Astrocyte of the cerebellum (primary cell): ENCODE results near the gene RHOA.

Experiments
- DNase-seq: peaks from one replicate; pipeline ENCODE4 v3.0.0-alpha.2; 2011; ENCODE audit warnings: low read depth
- H3K4me3 ChIP-seq: 2 replicates; pipeline ENCODE4 v1.5.1; 2011; ENCODE audit warnings: mild to moderate bottlenecking, low read depth, low read length, moderate library complexity
- in situ Hi-C: cut with HindIII; loops from 2 replicates; pipeline ENCODE4 v1.10.0; 2017; ENCODE audit warnings: low sequenced_read_pairs
- TF ChIP-seq, protein P1 (sequence below): IDR thresholded peaks from 2 replicates; pipeline ENCODE4 v1.5.1; 2012; ENCODE audit warnings: low read length, low read depth, moderate library complexity, mild to moderate bottlenecking; ENCODE audit errors: missing control alignments

The RHOA gene

GRCh38 chr3:49388289-49388820 lies 23.4 kb downstream of the RHOA start:
- in situ Hi-C loops = no loop called here

GRCh38 chr3:49387721-49388120 lies 24.1 kb downstream of the RHOA start:
- DNase-seq = no peak
- in situ Hi-C loops = no loop called here

More at GRCh38 chr3:49388289-49388820, 23.4 kb downstream of the RHOA start:
- DNase-seq = no peak
- TF ChIP-seq, protein P1, sequence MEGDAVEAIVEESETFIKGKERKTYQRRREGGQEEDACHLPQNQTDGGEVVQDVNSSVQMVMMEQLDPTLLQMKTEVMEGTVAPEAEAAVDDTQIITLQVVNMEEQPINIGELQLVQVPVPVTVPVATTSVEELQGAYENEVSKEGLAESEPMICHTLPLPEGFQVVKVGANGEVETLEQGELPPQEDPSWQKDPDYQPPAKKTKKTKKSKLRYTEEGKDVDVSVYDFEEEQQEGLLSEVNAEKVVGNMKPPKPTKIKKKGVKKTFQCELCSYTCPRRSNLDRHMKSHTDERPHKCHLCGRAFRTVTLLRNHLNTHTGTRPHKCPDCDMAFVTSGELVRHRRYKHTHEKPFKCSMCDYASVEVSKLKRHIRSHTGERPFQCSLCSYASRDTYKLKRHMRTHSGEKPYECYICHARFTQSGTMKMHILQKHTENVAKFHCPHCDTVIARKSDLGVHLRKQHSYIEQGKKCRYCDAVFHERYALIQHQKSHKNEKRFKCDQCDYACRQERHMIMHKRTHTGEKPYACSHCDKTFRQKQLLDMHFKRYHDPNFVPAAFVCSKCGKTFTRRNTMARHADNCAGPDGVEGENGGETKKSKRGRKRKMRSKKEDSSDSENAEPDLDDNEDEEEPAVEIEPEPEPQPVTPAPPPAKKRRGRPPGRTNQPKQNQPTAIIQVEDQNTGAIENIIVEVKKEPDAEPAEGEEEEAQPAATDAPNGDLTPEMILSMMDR = no peak
- no peak overlapping the region for H3K4me3 ChIP-seq

DNA sequence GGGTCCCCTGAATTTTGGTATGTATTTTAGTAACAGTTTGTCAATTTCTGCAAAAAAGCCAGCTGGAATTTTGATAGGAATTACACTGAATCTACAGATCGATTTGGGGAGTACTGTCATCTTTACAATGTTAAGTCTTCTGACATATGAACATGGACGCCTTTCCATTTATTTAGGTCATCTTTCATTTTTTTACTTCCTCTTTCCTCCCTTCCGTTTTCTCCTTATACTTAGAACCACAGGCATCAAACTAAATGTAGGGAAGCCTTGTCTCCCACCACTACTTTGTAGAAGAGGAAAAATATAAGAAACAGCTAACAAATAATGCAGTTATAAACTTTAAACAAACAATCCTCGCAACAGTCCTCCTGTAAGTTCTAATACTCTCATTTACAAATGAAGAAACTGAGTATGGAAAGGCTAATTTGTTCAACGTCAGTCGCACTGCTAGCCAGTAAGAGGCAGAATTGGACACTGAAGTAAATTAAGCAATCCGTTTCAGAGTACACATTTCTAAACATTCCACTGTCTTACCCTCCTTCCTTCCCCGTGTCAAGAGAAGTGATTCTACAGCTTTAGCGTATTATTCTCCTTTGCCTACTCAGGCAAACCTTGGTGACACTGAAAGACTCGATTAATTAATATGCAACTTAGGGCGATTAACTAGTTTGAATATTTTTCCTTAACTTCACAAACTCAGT lies 25.6 kb downstream of the RHOA start:
- in situ Hi-C loops = no loop called here
- TF ChIP-seq, protein P1 = no peak
- DNase-seq = no peak
- H3K4me3 ChIP-seq = no peak overlapping the region

More at GRCh38 chr3:49387721-49388120, 24.1 kb downstream of the RHOA start:
- TF ChIP-seq, protein P1 = no peak
- H3K4me3 ChIP-seq = no peak overlapping the region

DNA sequence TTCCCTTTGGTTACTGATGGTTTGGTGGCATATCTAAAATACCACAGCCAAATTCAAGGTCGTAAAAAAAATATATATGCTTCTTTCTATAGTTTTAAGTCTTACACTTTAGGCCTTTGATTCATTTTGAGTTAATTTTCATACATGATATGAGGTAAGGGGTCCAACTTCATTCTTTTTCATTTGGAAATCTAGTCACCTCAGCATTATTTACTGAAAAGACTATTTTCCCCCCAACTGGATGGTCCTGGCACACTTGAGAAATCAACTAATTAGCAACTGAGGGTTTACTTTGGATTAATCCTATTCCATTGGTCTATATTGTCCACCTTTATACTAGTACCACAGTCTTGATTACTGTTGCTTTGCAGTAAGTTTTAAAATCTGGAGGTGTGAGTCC lies 26.2 kb downstream of the RHOA start:
- TF ChIP-seq, protein P1 = no peak
- in situ Hi-C loops = no loop called here
- no peak for DNase-seq
- no peak overlapping the region for H3K4me3 ChIP-seq

DNA sequence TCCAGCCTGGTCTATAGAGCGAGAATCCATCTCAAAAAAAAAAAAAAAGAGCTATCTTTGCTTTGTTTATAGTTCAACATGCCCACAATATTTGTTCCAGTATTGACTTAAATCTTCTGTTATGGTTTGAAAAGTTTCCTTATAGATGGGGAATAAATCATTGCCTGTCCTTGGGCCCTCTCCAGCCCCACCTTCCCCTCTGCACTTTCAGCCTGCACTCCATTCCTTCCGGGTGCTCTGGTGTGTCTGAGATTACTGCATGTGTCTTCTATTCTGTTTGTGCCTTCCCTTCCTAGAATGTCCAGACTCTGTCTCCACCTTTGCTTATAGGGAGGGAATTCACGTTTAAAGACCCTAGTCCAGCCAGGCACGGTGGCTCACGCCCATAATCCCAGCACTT lies 28.4 kb downstream of the RHOA start:
- H3K4me3 ChIP-seq = no peak overlapping the region
- DNase-seq = no peak
- TF ChIP-seq, protein P1 = no peak
- in situ Hi-C loops = no loop called here

GRCh38 chr3:49378249-49378895 lies 33.4 kb downstream of the RHOA start:
- peak; percentile 65 for DNase-seq
- in situ Hi-C loops = no loop called here
- TF ChIP-seq, protein P1 = no peak
- H3K4me3 ChIP-seq = no peak overlapping the region
